ENCODE results near the gene CD164L2.

The CD164L2 gene

GRCh38 chr1:27342778-27343638 is 40.1 kb downstream of the CD164L2 start:
- DNase-seq = no peak

DNA sequence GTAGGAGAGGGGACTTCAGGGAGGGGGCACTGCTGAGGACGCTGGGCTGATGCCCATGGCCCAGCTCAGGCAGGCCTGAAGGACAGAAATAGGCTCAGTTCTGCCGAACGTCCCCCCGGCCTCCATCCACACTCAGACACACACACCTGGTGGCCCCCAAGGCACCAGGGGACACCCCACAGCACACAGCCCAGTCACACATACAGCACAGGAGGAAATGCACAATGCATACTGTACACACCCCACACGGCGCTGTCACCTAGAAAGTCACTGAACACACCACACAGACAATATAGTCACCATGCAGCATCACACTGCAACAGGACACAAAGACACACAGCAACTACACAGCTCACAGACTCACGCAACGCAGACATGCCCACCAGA is 40.7 kb downstream of the CD164L2 start:
- no peak for DNase-seq

DNA sequence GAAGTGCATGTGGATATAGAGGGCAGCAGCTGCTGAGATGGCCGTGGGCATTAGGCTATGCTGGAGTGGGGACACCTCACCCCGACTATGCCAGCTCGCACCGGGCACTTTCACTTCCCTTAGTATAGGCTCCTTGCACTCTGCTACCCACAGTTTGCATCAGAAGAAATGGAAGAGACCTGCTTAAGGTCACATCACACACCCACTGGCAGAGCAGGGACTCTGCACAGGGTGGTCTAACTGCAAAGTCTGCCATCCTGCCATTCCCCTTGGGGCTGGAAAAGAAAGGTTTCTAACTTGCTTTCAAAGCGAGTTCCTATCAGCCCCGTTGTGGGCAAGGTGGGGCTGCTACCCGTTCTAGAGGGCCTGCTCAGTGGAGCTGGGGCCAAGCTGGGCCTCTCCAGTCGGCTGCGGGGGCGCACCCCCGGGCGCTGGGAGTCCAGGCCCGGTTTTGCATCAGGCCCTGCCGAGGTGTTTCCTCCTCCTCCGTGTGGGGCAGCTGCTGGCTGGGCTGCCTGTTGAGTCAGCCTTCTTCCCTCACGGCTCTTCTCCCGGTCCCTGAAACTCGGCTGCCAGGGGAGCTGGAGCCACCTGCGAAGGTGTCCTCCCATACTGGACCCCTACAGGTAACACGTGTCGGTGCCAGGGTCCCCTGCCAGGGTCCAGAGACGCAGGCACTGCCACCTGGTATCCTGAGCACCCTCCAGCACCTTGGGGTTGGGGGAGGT is 41.4 kb downstream of the CD164L2 start, which contains the start of gene SYTL1:
TSS of gene SYTL1 (plus strand) at position 498 of the 728 bp plus-strand sequence. CDS start 3,313 bp downstream, outside the sequence.
- peak; percentile 58 for DNase-seq

DNA sequence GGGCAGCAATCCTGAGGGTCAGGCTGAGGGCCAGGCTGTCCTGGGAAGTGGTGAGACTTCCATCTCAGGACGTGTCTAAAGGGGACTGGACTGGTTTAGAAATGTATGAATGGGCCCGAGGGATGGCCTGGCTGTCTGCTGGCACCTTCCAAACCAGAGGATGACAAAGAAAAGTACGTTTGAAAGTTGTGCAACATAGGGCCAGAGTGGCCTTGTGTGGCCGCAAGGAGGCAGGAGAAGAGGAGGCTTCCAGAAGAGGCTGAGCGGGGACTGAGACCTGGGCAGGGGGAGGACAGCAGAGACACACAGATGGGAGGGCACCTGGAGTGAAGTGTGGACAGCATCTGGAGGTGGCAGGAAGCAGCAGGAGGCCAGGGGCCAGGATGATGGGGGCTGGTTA is 43.9 kb downstream of the CD164L2 start:
- DNase-seq = no peak

- DNase-seq = no peak
Observed at GRCh38 chr1:27338751-27339150, 44.4 kb downstream of the CD164L2 start.

DNA sequence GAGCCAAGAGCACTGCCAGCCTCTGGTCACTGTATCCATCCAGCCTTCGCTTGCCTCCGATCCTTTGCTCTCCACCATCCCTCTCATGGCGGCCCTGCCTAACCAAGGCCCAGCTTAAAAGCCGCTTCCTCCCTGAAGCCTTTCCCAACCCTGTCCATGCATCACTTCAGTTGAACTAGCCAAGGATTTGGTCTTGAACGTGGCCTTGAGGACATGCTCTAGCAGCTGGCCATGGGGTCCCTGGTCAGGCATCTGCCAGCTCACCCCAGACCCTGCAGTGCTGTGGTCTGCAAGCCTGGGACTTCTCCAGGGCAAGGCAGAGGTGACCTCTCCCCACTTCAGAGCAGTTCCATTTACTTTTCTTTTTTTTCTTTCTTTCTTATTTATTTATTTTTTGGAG is 46.4 kb downstream of the CD164L2 start:
- DNase-seq = no peak

- DNase-seq = no peak
Observed at GRCh38 chr1:27335506-27336422, 47.4 kb downstream of the CD164L2 start.

GRCh38 chr1:27333717-27334279 is 49.3 kb downstream of the CD164L2 start:
- no peak for DNase-seq

- no peak for DNase-seq
Observed at GRCh38 chr1:27332536-27333281, 50.4 kb downstream of the CD164L2 start.

- DNase-seq = no peak
Observed at GRCh38 chr1:27331922-27332321, 51.2 kb downstream of the CD164L2 start.

DNA sequence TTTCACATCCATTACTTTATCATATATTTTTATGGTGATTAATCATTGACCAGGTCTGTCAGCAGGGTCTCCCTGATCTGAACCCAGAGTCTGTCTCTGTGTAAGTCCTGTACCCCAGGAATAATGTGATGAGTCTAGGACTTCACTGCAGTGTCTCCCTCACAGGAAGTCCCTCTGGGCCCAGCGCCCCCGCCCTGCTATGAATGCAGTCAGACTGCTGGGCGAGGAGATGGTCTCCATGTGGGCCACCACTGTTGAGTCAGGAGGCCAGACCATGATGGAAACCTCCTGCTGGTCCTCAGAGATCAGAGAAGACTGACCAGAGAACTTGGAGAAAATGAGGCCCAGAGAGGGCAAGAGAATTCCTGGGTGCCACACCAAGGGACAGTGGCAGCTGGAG is 51.7 kb downstream of the CD164L2 start:
- DNase-seq = no peak

DNA sequence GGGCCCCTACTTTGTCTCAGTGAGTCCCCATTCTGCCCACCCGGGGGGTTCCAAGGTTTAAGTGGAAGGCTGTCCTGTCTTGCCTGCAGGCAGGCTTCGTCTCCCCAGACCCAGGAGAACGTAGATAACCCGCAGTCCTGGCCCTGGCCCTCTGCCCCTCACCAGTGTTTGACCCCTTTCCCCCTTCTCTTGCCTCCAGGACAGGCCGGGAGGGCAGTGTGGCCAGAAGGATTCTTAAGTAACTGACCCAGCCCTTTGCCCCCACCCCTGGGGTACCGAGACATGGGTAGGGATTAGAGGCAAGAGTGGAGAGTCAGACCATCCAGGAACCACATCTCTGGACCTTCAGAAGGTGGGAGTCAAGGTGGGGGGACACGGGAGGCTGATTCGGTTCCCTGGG is 52.3 kb downstream of the CD164L2 start:
- no peak for DNase-seq

Measured in kidney glomerular epithelial cell (primary cell).